Adipocyte (in vitro differentiated cells): ENCODE results near the gene EXOC6B.

ENCODE experiments used
- DNase-seq: peaks from one replicate; pipeline ENCODE4 v3.0.0-alpha.2; 2015; ENCODE audit warnings: low read depth
- H3K27me3 ChIP-seq: replicated peaks from 2 replicates; pipeline ENCODE4 v1.7.0; 2013; ENCODE audit warnings: mild to moderate bottlenecking, low read length, moderate library complexity; ENCODE audit not compliant: control insufficient read depth, insufficient read depth
- H3K36me3 ChIP-seq: 2 replicates; pipeline ENCODE4 v1.7.0; 2013; ENCODE audit warnings: low read length, mild to moderate bottlenecking, moderate library complexity; ENCODE audit not compliant: control insufficient read depth, insufficient read depth, severe bottlenecking
- H3K4me1 ChIP-seq: 2 replicates; pipeline ENCODE4 v1.7.0; 2013; ENCODE audit warnings: mild to moderate bottlenecking, low read length, moderate library complexity; ENCODE audit not compliant: control insufficient read depth, insufficient read depth
- H3K4me3 ChIP-seq: 2 replicates; pipeline ENCODE4 v1.7.0; 2013; ENCODE audit warnings: mild to moderate bottlenecking, low read length, moderate library complexity
- H3K9ac ChIP-seq: 2 replicates; pipeline ENCODE4 v1.7.0; 2013; ENCODE audit warnings: mild to moderate bottlenecking, low read length, moderate library complexity
- H3K9me3 ChIP-seq: 2 replicates; pipeline ENCODE4 v1.7.0; 2013; ENCODE audit warnings: mild to moderate bottlenecking, low read length, moderate library complexity; ENCODE audit not compliant: control insufficient read depth

The EXOC6B gene

DNA sequence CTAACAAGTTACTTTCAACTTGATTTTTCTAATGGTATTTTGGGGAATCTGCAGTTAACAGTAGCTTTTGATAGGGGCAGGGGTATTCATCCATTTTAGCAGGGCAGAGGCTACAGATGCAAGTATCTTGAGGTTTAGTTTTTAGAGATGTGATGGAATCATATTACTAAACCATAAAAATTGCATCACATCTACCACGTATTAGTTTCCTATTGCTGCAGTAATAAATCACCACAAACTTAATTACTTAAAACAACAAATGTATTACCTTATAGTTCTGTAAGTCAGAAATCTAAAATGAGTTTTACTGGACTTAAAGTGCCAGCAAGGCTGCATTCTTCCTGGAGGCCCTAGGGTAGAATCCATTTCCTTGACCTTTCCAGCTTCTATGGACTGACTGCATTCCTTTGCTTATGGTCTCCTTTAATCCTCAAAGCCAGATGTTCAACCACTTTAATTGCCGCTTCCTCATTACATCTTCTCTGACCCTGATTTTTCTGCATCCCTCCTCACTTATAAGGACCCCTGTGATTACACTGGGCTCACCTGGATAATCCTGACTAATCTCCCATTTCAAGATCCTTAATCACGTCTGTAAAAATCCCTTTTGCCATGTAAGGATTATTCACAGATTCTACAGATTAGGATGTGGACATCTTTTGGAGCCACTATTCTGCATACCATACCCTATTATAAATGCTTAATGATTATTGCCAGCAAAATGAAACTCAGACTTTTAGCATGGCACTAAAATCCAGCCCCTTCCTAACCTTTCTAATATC is 21.9 kb upstream of the EXOC6B start:
- Histone ChIP-seq H3K9me3 (no peaks in the 10 kb centered on the region), H3K4me1 (no peaks in the 10 kb centered on the region), H3K9ac (no peak overlapping the region), H3K4me3 (no peak overlapping the region), H3K27me3 (peaks cover 30% of the 10 kb centered on the region), H3K36me3 (no peaks in the 10 kb centered on the region)
- no peak for DNase-seq

DNA sequence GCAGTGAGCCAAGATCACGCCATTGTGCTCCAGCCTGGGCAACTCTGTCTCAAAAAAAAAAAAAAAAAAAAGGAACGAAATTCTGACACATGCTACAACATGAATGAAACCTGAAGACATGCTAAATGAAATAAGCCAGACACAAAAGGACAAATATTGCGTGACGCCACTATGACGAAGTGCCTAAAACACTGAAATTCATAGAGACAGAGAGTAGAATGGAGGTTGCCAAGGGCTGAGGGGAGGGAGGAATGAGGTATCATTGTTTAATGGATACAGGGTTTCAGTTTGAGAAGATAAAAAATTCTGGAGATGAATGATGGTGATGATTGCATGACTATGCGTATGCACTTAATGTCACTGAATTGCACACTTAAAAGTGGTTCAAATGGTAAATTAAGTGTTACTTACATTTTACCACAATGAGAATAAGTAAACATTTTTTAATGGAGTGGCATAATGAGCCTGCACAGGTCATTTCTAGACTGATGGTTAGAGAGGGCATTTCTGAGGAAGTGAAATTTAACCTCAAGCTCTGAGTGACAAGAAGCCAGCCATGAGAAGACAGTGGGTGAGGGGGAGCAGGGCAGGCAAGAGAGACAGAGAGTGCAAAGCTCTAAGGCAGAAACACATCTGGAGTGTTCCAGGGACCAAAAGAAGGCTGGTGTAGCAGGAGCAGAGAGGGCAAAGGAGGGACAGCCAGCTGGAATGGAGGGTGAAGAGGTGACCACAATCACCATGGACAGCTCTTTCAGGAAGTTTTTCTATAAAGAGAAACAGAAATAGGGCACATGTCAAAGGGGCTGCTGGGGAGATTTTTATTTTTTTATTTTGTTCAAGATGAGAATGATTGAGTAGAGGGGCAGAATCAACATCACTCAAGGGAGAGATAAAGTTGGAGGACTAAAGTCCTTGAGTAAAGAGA is 20.6 kb upstream of the EXOC6B start:
- DNase-seq: no peak
- no peaks in the 10 kb centered on the region for H3K4me1 ChIP-seq
- no peaks in the 10 kb centered on the region for H3K9me3 ChIP-seq
- H3K9ac ChIP-seq: no peak overlapping the region
- H3K36me3 ChIP-seq: no peaks in the 10 kb centered on the region
- no peak overlapping the region for H3K4me3 ChIP-seq
- peaks cover 20% of the 10 kb centered on the region for H3K27me3 ChIP-seq

DNA sequence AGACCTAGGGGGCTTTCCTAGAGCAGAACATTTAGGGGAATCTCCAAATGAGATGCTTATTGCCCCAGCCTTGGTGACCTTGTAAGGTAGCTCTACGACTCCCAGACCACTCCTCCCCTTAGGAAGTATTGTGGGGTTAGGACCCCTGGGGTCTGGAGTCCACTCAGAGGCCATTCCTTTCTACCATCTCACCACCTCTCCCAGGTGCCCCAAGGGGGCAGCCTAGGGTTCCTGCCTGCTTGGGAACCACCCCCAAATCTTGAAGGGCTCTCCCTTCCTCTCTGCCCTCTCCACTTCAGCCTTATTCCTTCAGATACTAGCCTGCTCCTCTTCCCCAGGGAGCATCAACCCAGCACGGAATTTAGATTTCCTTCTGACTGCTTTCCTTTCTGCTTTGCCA is 17.5 kb upstream of the EXOC6B start:
- Histone ChIP-seq H3K9ac (no peak overlapping the region), H3K36me3 (no peaks in the 10 kb centered on the region), H3K27me3 (peaks cover 9% of the 10 kb centered on the region), H3K4me3 (no peak overlapping the region), H3K9me3 (no peaks in the 10 kb centered on the region), H3K4me1 (no peaks in the 10 kb centered on the region)
- no peak for DNase-seq

DNA sequence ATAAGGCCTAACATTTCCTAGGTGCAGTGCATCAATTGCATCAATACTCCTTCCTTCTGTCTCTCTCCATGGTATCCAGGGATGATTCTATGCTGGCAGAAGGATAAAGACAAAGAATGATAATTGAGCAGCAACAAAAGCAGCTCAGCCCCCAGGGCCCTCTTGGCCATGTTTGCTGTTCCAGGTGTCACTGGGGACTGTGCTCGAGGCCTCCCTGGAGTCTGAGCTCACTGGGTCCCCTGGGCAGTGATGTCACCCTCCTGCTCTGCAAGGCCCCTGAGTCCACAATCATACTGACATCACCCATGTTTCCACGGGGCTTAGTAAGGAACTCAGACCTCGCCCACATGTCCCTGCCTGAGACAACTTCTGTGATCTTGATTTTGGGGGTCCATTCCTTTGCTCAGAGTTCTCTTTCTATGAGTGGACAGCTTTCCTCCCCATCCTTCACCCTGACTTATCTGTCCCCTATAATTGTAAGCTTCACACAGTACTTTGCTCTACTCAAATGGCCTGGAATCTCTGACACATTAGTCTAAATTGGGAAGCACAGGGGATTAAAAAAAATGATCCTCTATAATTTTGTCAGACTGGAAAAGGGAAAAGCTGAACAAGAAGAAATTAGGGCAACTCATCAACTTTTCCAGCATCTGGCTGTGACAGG is 15.8 kb upstream of the EXOC6B start:
- H3K9me3 ChIP-seq: no peaks in the 10 kb centered on the region
- H3K27me3 ChIP-seq: peaks cover 2% of the 10 kb centered on the region
- H3K9ac ChIP-seq: no peak overlapping the region
- H3K4me1 ChIP-seq: no peaks in the 10 kb centered on the region
- DNase-seq: no peak
- H3K4me3 ChIP-seq: no peak overlapping the region
- no peaks in the 10 kb centered on the region for H3K36me3 ChIP-seq

DNA sequence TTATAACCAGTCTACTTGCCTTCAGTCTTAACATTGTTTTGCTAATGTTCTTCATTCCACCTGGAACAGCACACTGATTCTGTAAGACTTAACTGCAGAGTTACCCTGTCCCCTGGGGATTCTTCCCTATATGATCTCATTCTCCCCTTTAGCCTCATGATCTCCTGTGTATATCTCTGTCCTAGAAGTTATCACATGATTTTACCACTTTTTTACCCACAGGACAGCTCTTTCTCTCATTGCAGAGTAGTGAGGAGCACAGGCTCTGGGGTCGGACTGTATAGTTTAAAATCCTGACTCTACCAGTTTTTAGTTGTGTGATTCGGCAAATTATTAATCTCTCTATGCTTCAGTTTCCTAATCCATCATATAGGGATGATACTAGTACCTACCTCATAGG is 14.2 kb upstream of the EXOC6B start:
- no peak for DNase-seq
- H3K4me1 ChIP-seq: no peaks in the 10 kb centered on the region
- H3K9me3 ChIP-seq: no peaks in the 10 kb centered on the region
- H3K36me3 ChIP-seq: no peaks in the 10 kb centered on the region
- H3K9ac ChIP-seq: no peak overlapping the region
- peaks cover 10% of the 10 kb centered on the region for H3K27me3 ChIP-seq
- H3K4me3 ChIP-seq: no peak overlapping the region

DNA sequence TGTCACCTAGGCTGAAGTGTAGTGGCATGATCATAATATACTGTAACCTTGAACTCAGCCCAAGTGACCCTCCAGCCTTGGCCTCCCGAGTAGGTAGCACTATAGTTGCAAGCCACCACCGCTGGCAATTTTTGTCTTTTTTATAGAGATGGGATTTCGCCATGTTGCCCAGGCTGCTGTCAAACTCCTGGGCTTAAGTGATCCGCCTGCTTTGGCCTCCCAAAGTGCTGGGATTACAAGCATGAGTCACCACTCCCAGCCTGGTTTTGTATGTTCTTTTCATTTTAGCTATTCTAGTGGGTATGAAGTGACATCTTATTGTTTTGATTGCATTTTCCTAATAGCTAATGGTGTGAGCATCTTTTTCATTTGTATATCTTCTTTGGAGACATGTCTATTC is 11.3 kb upstream of the EXOC6B start:
- DNase-seq: peak; percentile 56
- Histone ChIP-seq H3K4me3 (no peak overlapping the region), H3K36me3 (no peaks in the 10 kb centered on the region), H3K4me1 (no peaks in the 10 kb centered on the region), H3K9me3 (no peaks in the 10 kb centered on the region), H3K9ac (no peak overlapping the region), H3K27me3 (peaks cover 23% of the 10 kb centered on the region)

DNA sequence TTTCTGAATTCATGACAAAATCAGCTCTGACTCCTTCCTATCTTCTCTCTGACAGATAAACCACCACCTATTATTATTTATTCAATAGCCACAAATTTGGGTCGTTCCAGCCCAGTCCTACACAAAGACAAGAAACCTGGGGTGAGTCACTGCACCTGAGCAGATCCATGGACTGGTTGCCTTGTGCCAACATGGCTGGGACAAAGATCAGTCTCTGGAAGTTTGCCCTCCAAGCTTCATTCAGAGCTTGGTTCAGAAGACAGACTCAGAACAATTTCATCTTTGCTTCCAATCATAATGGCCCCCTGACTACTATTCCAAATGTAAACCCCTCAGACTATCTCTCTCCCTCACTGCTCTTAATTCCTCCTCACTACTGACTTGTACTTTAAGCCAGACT is 9.6 kb upstream of the EXOC6B start:
- Histone ChIP-seq H3K9me3 (no peaks in the 10 kb centered on the region), H3K36me3 (no peaks in the 10 kb centered on the region), H3K4me1 (no peaks in the 10 kb centered on the region), H3K4me3 (no peak overlapping the region), H3K27me3 (peaks cover 23% of the 10 kb centered on the region), H3K9ac (no peak overlapping the region)
- DNase-seq: no peak

DNA sequence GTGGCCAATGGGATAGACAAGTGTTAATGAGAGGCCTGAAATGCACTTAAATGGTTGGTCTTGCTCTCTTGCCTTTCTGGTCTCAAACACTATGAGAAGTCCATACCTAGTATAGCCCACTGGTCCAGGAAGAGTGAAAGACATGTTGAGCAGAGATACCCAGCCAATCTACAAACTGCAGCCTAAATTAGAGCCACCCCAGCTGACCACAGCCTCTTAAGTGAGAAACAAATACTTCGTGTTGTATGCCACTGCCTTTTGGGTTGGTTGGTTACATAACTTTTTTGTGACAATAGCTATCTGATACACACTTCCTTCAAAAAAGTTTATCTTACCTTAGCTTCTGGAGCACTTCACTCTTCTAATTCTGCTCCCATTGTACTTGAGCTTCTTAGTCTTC is 8.8 kb upstream of the EXOC6B start:
- no peaks in the 10 kb centered on the region for H3K36me3 ChIP-seq

DNA sequence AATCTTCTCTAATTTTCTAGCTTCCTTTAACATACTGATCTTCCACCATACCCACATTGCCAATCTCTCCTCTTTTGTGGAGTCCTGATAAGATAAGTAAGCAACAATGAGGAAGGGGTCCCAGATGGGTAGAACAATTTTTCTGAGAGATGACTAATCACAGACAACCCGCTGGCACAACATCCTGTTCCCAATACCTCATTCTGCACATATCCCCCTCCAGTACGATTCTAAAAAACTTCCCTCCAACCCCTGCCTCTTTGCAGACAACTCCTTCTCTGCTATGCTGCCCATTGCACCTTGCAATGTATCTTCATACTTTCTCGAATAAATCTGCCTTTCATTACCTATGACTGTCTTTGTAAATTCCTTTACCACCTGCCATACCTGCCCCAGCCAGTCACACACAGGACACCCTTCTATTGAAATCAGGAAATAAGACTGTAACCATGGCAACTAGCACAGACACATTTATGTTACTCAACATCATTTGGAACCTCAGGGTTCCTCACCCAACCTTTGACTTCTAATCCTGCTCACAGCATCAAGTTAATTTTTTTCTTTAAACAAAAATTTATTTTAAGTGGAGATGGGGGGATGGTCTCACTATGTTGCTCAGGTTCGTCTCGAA is 7.4 kb upstream of the EXOC6B start:
- peaks cover under 1% of the 10 kb centered on the region for H3K4me1 ChIP-seq
- no peaks in the 10 kb centered on the region for H3K36me3 ChIP-seq
- no peak for DNase-seq
- H3K27me3 ChIP-seq: peaks cover 23% of the 10 kb centered on the region
- H3K9me3 ChIP-seq: no peaks in the 10 kb centered on the region
- H3K4me3 ChIP-seq: no peak overlapping the region
- no peak overlapping the region for H3K9ac ChIP-seq

More for the DNA sequence above, 8.8 kb upstream of the EXOC6B start:
- Histone ChIP-seq H3K27me3 (peaks cover 23% of the 10 kb centered on the region), H3K4me3 (no peak overlapping the region), H3K9ac (no peak overlapping the region), H3K4me1 (no peaks in the 10 kb centered on the region), H3K9me3 (no peaks in the 10 kb centered on the region)
- no peak for DNase-seq

DNA sequence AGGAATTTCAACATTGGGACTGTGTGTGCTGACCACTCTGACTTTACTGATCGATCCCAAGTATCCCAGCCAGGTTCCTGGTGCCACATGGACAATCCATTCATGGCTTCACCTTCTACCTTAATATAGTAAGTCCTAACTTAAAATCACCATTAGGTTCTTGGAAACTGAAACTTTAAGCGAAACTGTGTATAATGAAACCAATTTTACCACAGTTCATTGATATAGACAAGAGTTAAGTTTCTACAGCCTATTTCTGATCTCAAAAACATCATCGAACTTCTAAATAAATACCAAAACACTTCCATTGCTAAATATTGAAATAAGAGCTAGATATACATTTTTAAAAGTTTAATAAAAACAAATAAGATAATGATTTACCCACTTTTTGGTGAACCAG is 4.4 kb upstream of the EXOC6B start:
- H3K9me3 ChIP-seq: no peaks in the 10 kb centered on the region
- H3K4me1 ChIP-seq: peaks cover 8% of the 10 kb centered on the region
- no peak for DNase-seq
- H3K27me3 ChIP-seq: peaks cover 16% of the 10 kb centered on the region
- H3K4me3 ChIP-seq: no peak overlapping the region
- no peak overlapping the region for H3K9ac ChIP-seq
- H3K36me3 ChIP-seq: no peaks in the 10 kb centered on the region
